Natural killer cell (primary cell): ENCODE measurements around the gene HACE1. TPM values are rescaled to one million over a fixed set of nuclear protein-coding genes. Genes with fewer than 3 reads are reported as not detected.
"Not testable (repeated sequence)": the region's sequence is repeated elsewhere in the genome, so short reads cannot be mapped to it uniquely, and the experiment has no call there.

Source experiments
- ATAC-seq, 3 donors: fragments of 150-1000 bp in 2 of 3; fragments of 200-7000 bp in 1 of 3; cut with Tn5 transposase; 1 replicate in 1 of 3; 2 replicates in 2 of 3; pipeline ENCODE4 v1.10.0; 2021; ENCODE audit warnings: mild to moderate bottlenecking in 2 of 3, moderate library complexity in 2 of 3
- DNase-seq, 2 donors: peaks; one replicate each; pipeline versions ENCODE4 v3.0.0 to v3.0.0-alpha.2; 2013 to 2021; ENCODE audit warnings: mixed read lengths in 1 of 2
- H3K27ac ChIP-seq: one replicate; pipeline ENCODE4 v1.5.1; 2013; ENCODE audit warnings: mild to moderate bottlenecking, low read length
- H3K27me3 ChIP-seq: one replicate; pipeline ENCODE4 v1.6.1; 2013; ENCODE audit warnings: low read length; ENCODE audit not compliant: control insufficient read depth, insufficient read depth
- H3K36me3 ChIP-seq: one replicate; pipeline ENCODE4 v1.6.1; 2013; ENCODE audit warnings: low read length; ENCODE audit not compliant: control insufficient read depth, insufficient read depth
- H3K4me1 ChIP-seq: one replicate; pipeline ENCODE4 v1.6.1; 2013; ENCODE audit warnings: low read length; ENCODE audit not compliant: control insufficient read depth, insufficient read depth
- H3K4me3 ChIP-seq: one replicate; pipeline ENCODE4 v1.5.1; 2013; ENCODE audit warnings: low read length
- H3K9me3 ChIP-seq: one replicate; pipeline ENCODE4 v1.6.1; 2013; ENCODE audit warnings: low read length; ENCODE audit not compliant: control insufficient read depth, insufficient read depth
- H3K27ac Mint-ChIP-seq, 2 donors: one replicate each; pipeline ENCODE4 v1.8.0; 2022; ENCODE audit warnings: mild to moderate bottlenecking in 2 of 2, mixed read lengths in 2 of 2, moderate library complexity in 1 of 2
- H3K27me3 Mint-ChIP-seq, 2 donors: one replicate each; pipeline ENCODE4 v1.8.0; 2022; ENCODE audit warnings: low read depth in 2 of 2, mixed read lengths in 2 of 2
- H3K36me3 Mint-ChIP-seq: one replicate; pipeline ENCODE4 v1.8.0; 2022; ENCODE audit warnings: mixed read lengths
- H3K4me1 Mint-ChIP-seq, 2 donors: one replicate each; pipeline ENCODE4 v1.8.0; 2022; ENCODE audit warnings: mixed read lengths in 2 of 2
- H3K4me3 Mint-ChIP-seq: one replicate; pipeline ENCODE4 v1.8.0; 2022; ENCODE audit warnings: mild to moderate bottlenecking, moderate library complexity, mixed read lengths
- H3K9me3 Mint-ChIP-seq, 2 donors: one replicate each; pipeline ENCODE4 v1.8.0; 2022; ENCODE audit warnings: mixed read lengths in 2 of 2
- WGBS: methylation state at CpG from one replicate; pipeline ENCODE4 v1.1.7; 2013; ENCODE audit warnings: missing lambda C conversion rate; ENCODE audit not compliant: insufficient coverage; 5-methylcytosine and 5-hydroxymethylcytosine counted together
- intact Hi-C: fragments of 100-400 bp; cut with micrococcal nuclease; formaldehyde crosslinking; loops from one replicate; pipeline ENCODE4 v1.14.2; 2022
- total RNA-seq, 4 donors: library from RNA; stranded (reverse); fragments of 120-200 nt in 1 of 4; gene quantifications; one replicate each; pipeline versions ENCODE4 v1.2.3 to v1.2.4, GENCODE V29; 2013 to 2022
- TF ChIP-seq, protein P1 (sequence below): fragments of 200-600 bp; IDR thresholded peaks from one replicate; pipeline ENCODE4 v1.8.0; 2022; ENCODE audit warnings: antibody characterized with exemption

The HACE1 gene, protein sequence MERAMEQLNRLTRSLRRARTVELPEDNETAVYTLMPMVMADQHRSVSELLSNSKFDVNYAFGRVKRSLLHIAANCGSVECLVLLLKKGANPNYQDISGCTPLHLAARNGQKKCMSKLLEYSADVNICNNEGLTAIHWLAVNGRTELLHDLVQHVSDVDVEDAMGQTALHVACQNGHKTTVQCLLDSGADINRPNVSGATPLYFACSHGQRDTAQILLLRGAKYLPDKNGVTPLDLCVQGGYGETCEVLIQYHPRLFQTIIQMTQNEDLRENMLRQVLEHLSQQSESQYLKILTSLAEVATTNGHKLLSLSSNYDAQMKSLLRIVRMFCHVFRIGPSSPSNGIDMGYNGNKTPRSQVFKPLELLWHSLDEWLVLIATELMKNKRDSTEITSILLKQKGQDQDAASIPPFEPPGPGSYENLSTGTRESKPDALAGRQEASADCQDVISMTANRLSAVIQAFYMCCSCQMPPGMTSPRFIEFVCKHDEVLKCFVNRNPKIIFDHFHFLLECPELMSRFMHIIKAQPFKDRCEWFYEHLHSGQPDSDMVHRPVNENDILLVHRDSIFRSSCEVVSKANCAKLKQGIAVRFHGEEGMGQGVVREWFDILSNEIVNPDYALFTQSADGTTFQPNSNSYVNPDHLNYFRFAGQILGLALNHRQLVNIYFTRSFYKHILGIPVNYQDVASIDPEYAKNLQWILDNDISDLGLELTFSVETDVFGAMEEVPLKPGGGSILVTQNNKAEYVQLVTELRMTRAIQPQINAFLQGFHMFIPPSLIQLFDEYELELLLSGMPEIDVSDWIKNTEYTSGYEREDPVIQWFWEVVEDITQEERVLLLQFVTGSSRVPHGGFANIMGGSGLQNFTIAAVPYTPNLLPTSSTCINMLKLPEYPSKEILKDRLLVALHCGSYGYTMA
- total RNA-seq, result 10 to 100 TPM in 1 of 3 donors, 1 to 10 TPM in 2; 9.6 to 12.6 (median 9.8) TPM
- 20.6 TPM for total RNA-seq (2013)

DNA sequence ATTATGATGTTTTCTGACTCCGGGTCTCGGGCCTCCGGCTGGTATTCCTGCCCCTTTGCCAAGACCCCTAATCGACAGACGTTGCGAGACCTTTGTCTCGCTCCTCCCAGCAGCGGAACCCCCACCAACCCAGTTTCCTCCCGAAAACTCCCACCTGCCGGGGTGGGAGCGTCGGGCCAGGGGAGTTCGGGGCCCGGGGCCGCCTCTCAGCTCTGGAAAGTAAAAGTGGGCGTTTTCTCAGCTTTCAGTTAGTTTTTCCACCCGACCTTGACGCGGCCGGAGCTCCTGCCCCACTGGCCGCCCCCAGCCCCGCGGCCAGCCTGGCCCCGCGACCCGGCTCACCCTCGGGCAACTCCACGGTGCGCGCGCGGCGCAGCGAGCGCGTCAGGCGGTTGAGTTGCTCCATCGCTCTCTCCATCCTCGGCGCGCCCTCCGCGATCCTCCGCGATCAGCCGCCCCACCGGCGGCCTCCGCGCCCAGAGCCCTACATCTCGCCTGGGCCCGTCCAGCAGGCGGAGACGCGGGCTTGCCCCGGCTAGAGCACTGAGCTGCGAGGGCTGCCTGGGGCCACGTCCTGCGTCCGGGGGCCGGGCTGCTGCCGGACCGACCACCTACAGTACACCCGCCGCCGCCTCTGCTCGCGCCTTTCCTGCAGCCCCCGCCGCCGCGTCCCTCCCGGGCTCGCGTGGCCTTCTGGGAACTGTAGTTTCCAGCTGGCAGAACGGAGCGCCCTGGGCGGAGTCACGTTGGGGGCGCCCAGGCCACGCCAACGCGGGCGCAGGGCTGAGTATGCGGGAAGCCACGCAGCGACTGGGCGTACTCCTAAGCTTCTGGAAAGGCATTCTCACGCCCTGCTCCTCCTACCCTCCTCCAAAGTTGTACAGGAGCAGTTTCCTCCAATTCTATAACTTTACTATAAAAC is at the start of gene HACE1:
Gene HACE1 (minus strand): TSS at position 695 of the 922 bp plus-strand sequence. CDS start 277 bp downstream, at position 418.
- Histone ChIP-seq H3K4me1 (peaks cover 7% of the 10 kb centered on the region), H3K36me3 (no peaks in the 10 kb centered on the region), H3K4me3 (peak within 1 kb of the TSS; percentile 62), H3K27ac (peak within 1 kb of the TSS; percentile 42), H3K9me3 (no peaks in the 10 kb centered on the region), H3K27me3 (no peaks in the 10 kb centered on the region)
- intact Hi-C loops, result no loop called here
- ATAC-seq (peak; percentile 95 to 98 (median 96)), DNase-seq (peak; percentile 78 to 90)
- Mint-ChIP-seq H3K36me3 (no peaks in the 10 kb centered on the region), H3K4me3 (peak within 1 kb of the TSS; percentile 85), H3K27me3 (peaks cover 6 to 18% of the 10 kb centered on the region in 2 donors), H3K4me1 (peaks cover 10 to 12% of the 10 kb centered on the region in 2 donors), H3K9me3 (no peaks in the 10 kb centered on the region), H3K27ac (peak within 1 kb of the TSS; percentile 46 to 88)
- TF ChIP-seq, protein P1, sequence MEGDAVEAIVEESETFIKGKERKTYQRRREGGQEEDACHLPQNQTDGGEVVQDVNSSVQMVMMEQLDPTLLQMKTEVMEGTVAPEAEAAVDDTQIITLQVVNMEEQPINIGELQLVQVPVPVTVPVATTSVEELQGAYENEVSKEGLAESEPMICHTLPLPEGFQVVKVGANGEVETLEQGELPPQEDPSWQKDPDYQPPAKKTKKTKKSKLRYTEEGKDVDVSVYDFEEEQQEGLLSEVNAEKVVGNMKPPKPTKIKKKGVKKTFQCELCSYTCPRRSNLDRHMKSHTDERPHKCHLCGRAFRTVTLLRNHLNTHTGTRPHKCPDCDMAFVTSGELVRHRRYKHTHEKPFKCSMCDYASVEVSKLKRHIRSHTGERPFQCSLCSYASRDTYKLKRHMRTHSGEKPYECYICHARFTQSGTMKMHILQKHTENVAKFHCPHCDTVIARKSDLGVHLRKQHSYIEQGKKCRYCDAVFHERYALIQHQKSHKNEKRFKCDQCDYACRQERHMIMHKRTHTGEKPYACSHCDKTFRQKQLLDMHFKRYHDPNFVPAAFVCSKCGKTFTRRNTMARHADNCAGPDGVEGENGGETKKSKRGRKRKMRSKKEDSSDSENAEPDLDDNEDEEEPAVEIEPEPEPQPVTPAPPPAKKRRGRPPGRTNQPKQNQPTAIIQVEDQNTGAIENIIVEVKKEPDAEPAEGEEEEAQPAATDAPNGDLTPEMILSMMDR, result no peak
- under 1% methylated on average over 89 of the region's 89 CpGs for WGBS

DNA sequence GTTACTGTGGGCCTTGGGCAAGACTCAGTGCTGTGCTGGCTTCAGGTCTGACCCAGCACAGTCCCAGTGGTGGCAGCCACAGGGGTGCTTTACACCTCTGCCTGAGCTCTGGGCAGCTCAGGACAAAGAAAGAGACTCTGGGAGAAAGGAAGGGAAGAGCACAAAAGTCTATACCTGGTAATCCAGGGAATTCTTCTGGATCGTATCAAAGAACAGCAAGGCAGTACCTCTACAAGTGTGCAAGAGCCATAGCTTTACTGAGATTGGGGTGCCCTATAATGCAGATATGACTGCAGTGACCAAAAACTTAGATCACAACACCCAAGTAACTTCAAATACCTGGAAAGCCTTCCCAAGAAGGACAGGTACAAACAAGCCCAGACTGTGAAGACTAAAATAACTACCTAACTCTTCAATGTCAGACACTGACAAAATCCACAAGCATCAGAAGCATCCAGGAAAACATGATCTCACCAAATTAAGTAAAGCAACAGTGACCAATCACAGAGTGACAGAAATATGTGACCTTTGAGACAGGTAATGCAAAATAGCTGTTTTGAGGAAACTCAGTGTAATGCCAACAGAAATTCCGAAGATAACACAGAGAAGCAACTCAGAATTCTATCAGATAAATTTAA is 49.3 kb upstream of the HACE1 start:
- Mint-ChIP-seq H3K27me3 (peaks cover 0 to 20% of the 10 kb centered on the region in 2 donors), H3K36me3 (no peaks in the 10 kb centered on the region), H3K27ac (no peak overlapping the region), H3K9me3 (peaks cover 0 to 2% of the 10 kb centered on the region in 2 donors), H3K4me3 (no peak overlapping the region), H3K4me1 (no peaks in the 10 kb centered on the region)
- H3K27ac ChIP-seq, result no peak overlapping the region
- no peaks in the 10 kb centered on the region for H3K27me3 ChIP-seq
- WGBS, result 100% methylated on average over 1 of the region's 2 CpGs
- DNase-seq (no peak), ATAC-seq (no peak)
- intact Hi-C loops, result no loop called here
- TF ChIP-seq, protein P1, result no peak
- H3K4me3 ChIP-seq, result no peak overlapping the region
- no peaks in the 10 kb centered on the region for H3K9me3 ChIP-seq
- H3K4me1 ChIP-seq, result no peaks in the 10 kb centered on the region
- no peaks in the 10 kb centered on the region for H3K36me3 ChIP-seq

DNA sequence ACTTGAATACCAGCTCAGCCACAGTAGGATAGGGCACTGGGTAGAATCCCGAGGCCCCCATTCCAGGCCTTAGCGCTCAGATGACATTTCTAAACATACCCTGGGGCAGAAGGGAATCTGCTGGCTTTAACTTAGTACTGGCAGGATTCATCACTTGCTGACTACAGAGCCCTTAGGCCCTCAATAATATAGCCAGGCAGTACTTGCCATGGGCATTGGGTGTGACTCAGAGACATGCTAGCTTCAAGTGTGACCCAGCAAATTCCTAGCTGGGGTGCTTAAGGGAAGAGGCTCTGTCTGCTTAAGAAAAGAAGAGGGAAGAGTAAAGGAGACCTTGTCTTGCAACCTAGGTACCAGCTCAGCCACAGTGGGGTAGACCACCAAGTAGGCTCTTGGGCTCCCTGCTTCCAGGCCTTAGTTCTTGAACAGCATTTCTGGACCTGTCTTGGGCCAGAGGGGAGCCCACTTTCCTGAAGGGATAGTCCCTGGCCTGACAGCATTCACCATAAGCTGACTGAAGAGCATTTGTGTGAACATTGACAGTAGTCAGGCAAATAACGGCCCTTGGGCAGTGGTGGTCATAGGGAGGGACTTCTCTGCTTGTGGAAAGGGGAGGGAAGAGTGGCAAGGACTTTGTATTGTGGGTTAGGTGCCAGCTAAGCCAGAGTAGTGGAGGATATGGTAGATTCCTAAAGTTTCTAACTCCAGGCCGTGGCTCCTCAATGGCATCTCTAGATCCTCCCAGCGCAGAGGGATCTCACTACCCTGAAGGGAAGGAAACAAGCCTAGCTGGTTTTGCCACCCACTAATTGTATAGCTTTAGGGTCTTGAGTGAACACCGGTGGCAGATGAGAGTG is 48.5 kb upstream of the HACE1 start:
- Histone ChIP-seq H3K4me1 (no peaks in the 10 kb centered on the region), H3K9me3 (no peaks in the 10 kb centered on the region), H3K27me3 (no peaks in the 10 kb centered on the region), H3K4me3 (no peak overlapping the region), H3K36me3 (no peaks in the 10 kb centered on the region), H3K27ac (no peak overlapping the region)
- H3K4me1 Mint-ChIP-seq, result no peaks in the 10 kb centered on the region
- TF ChIP-seq, protein P1, result no peak
- H3K27ac Mint-ChIP-seq, result no peak overlapping the region
- no peaks in the 10 kb centered on the region for H3K36me3 Mint-ChIP-seq
- peaks cover 0 to 2% of the 10 kb centered on the region in 2 donors for H3K9me3 Mint-ChIP-seq
- WGBS, result 90% methylated on average over 6 of the region's 6 CpGs
- DNase-seq (no peak), ATAC-seq (no peak)
- H3K4me3 Mint-ChIP-seq, result no peak overlapping the region
- intact Hi-C loops, result no loop called here
- peaks cover 0 to 20% of the 10 kb centered on the region in 2 donors for H3K27me3 Mint-ChIP-seq

DNA sequence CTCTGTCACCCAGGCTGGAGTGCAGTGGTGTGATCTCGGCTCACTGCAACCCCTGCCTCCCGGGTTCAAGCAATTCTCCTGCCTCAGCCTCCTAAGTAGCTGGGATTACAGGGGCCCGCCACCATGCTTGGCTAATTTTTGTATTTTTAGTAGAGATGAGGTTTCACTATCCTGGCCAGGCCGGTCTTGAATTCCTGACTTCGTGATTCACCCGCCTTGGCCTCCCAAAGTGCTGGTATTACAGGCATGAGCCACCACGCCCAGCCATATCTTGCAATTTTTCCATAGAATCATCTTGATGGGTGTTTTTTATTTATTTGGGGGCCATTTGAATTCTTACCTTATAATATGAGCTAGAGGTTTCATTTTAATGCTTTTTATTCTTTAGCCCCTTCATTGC is 39.2 kb upstream of the HACE1 start:
- H3K4me3 Mint-ChIP-seq, H3K9me3 Mint-ChIP-seq, H3K36me3 Mint-ChIP-seq, H3K4me1 Mint-ChIP-seq, H3K36me3 ChIP-seq, ATAC-seq, DNase-seq, H3K9me3 ChIP-seq, H3K4me3 ChIP-seq, intact Hi-C loops, H3K27ac Mint-ChIP-seq, H3K4me1 ChIP-seq, H3K27ac ChIP-seq, H3K27me3 ChIP-seq: not testable (repeated sequence)
- peaks cover 6 to 20% of the 10 kb centered on the region in 2 donors for H3K27me3 Mint-ChIP-seq
- 94% methylated on average over 6 of the region's 7 CpGs for WGBS
